H9 (cell line): Measurements from ENCODE around the gene ADAT1. TPM values are rescaled to one million over a fixed set of nuclear protein-coding genes. Genes with fewer than 3 reads are reported as not detected.

Source experiments
- DNase-seq: peaks from one replicate; pipeline ENCODE4 v3.0.0-alpha.2; 2017
- H2AFZ ChIP-seq: one replicate; pipeline ENCODE4 v1.6.1; 2013; ENCODE audit warnings: mild to moderate bottlenecking, low read length, control low read depth, moderate library complexity
- H2AK5ac ChIP-seq: 2 replicates; pipeline ENCODE4 v1.6.1; 2013; ENCODE audit warnings: low read length, control low read depth, mixed read lengths; ENCODE audit not compliant: insufficient read length
- H2BK120ac ChIP-seq: one replicate; pipeline ENCODE4 v1.6.1; 2013; ENCODE audit warnings: low read depth, mild to moderate bottlenecking, low read length, control low read depth, inconsistent platforms; ENCODE audit not compliant: poor library complexity, severe bottlenecking
- H2BK12ac ChIP-seq: 2 replicates; pipeline ENCODE4 v1.6.1; 2013; ENCODE audit warnings: low read length, control low read depth, mixed read lengths, low read depth; ENCODE audit not compliant: insufficient read length
- H2BK15ac ChIP-seq: 2 replicates; pipeline ENCODE4 v1.6.1; 2013; ENCODE audit warnings: low read depth, low read length, control low read depth
- H2BK20ac ChIP-seq: one replicate; pipeline ENCODE4 v1.6.1; 2013; ENCODE audit warnings: low read depth, mild to moderate bottlenecking, low read length, control low read depth, inconsistent platforms; ENCODE audit not compliant: poor library complexity, severe bottlenecking
- H2BK5ac ChIP-seq: 2 replicates; pipeline ENCODE4 v1.6.1; 2013; ENCODE audit warnings: low read length, control low read depth, mixed read lengths; ENCODE audit not compliant: insufficient read length
- H3K14ac ChIP-seq: 2 replicates; pipeline ENCODE4 v1.6.1; 2013; ENCODE audit warnings: low read length, control low read depth; ENCODE audit not compliant: insufficient read depth
- H3K18ac ChIP-seq: 2 replicates; pipeline ENCODE4 v1.6.1; 2013; ENCODE audit warnings: low read depth, mild to moderate bottlenecking, mixed read lengths, low read length, control low read depth; ENCODE audit not compliant: insufficient read length
- H3K23ac ChIP-seq: 2 replicates; pipeline ENCODE4 v1.6.1; 2013; ENCODE audit warnings: low read length, control low read depth, mixed read lengths, low read depth; ENCODE audit not compliant: insufficient read length
- H3K23me2 ChIP-seq: 2 replicates; pipeline ENCODE4 v1.6.1; 2013; ENCODE audit warnings: low read depth, mild to moderate bottlenecking, mixed read lengths, low read length, control low read depth; ENCODE audit not compliant: insufficient read length, poor library complexity, severe bottlenecking
- H3K27ac ChIP-seq: 2 replicates; pipeline ENCODE4 v1.5.1; 2013; ENCODE audit warnings: low read length, control low read depth, mixed read lengths, low read depth; ENCODE audit not compliant: insufficient read length
- H3K27me3 ChIP-seq: 2 replicates; pipeline ENCODE4 v1.6.1; 2013; ENCODE audit warnings: low read length, control low read depth, inconsistent platforms; ENCODE audit not compliant: insufficient read depth
- H3K4ac ChIP-seq: 2 replicates; pipeline ENCODE4 v1.6.1; 2013; ENCODE audit warnings: low read depth, mild to moderate bottlenecking, control low read depth, inconsistent platforms, low read length, moderate library complexity
- H3K4me1 ChIP-seq: 2 replicates; pipeline ENCODE4 v1.6.1; 2013; ENCODE audit warnings: low read length, control low read depth, inconsistent platforms; ENCODE audit not compliant: insufficient read depth
- H3K4me2 ChIP-seq: 2 replicates; pipeline ENCODE4 v1.6.1; 2013; ENCODE audit warnings: low read length, control low read depth, mixed read lengths; ENCODE audit not compliant: insufficient read length, insufficient read depth
- H3K56ac ChIP-seq: 2 replicates; pipeline ENCODE4 v1.6.1; 2013; ENCODE audit warnings: low read depth, mild to moderate bottlenecking, mixed read lengths, low read length, control low read depth; ENCODE audit not compliant: insufficient read length
- H3K79me1 ChIP-seq: 2 replicates; pipeline ENCODE4 v1.6.1; 2013; ENCODE audit warnings: low read depth, mild to moderate bottlenecking, moderate library complexity, low read length, control low read depth, inconsistent platforms; ENCODE audit not compliant: insufficient read depth, poor library complexity, severe bottlenecking
- H3K79me2 ChIP-seq: 2 replicates; pipeline ENCODE4 v1.6.1; 2013; ENCODE audit warnings: low read length, control low read depth, inconsistent platforms; ENCODE audit not compliant: insufficient read depth
- H3K9ac ChIP-seq: 2 replicates; pipeline ENCODE4 v1.6.1; 2013; ENCODE audit warnings: low read length, control low read depth, mixed read lengths; ENCODE audit not compliant: insufficient read length; ENCODE audit errors: extremely low read depth
- H3K9me3 ChIP-seq: one replicate; pipeline ENCODE4 v1.6.1; 2013; ENCODE audit warnings: low read depth, low read length, inconsistent platforms; ENCODE audit not compliant: control insufficient read depth
- H3T11ph ChIP-seq: one replicate; pipeline ENCODE4 v1.6.1; 2013; ENCODE audit warnings: mild to moderate bottlenecking, low read length, control low read depth, inconsistent platforms
- H4K20me1 ChIP-seq: one replicate; pipeline ENCODE4 v1.6.1; 2013; ENCODE audit not compliant: control insufficient read depth, insufficient read length, insufficient read depth
- H4K5ac ChIP-seq: 2 replicates; pipeline ENCODE4 v1.6.1; 2013; ENCODE audit warnings: low read depth, mild to moderate bottlenecking, mixed read lengths, low read length, control low read depth; ENCODE audit not compliant: insufficient read length
- H4K8ac ChIP-seq: replicated peaks from 2 replicates; pipeline ENCODE4 v1.6.1; 2013; ENCODE audit warnings: low read length, control low read depth, mixed read lengths, low read depth; ENCODE audit not compliant: insufficient read length
- H4K91ac ChIP-seq: 2 replicates; pipeline ENCODE4 v1.6.1; 2013; ENCODE audit warnings: low read depth, mild to moderate bottlenecking, moderate library complexity, mixed read lengths, low read length, control low read depth; ENCODE audit not compliant: insufficient read length
- H3K27ac Mint-ChIP-seq, 3 experiments: 2 replicates in 2 of 3; 3 replicates in 1 of 3; pipeline ENCODE4 v1.8.0; 2020 to 2021; ENCODE audit warnings: mixed read lengths in 3 of 3, mild to moderate bottlenecking in 1 of 3, moderate library complexity in 1 of 3
- H3K27me3 Mint-ChIP-seq: 2 replicates; pipeline ENCODE4 v1.8.0; 2021; ENCODE audit warnings: low read depth, mild to moderate bottlenecking, moderate library complexity, mixed read lengths
- H3K36me3 Mint-ChIP-seq, 3 experiments: 2 replicates in 2 of 3; 3 replicates in 1 of 3; pipeline ENCODE4 v1.8.0; 2020 to 2021; ENCODE audit warnings: low read depth in 3 of 3, mixed read lengths in 3 of 3; ENCODE audit not compliant: insufficient read depth in 1 of 3
- H3K4me1 Mint-ChIP-seq, 2 experiments: 2 replicates each; pipeline ENCODE4 v1.8.0; 2020; ENCODE audit warnings: mixed read lengths in 2 of 2
- H3K4me3 Mint-ChIP-seq, 2 experiments: 2 replicates in 1 of 2; 3 replicates in 1 of 2; pipeline ENCODE4 v1.8.0; 2020 to 2021; ENCODE audit warnings: mild to moderate bottlenecking in 2 of 2, mixed read lengths in 2 of 2, moderate library complexity in 1 of 2
- H3K9me3 Mint-ChIP-seq, 2 experiments: 2 replicates in 1 of 2; 3 replicates in 1 of 2; pipeline ENCODE4 v1.8.0; 2020; ENCODE audit warnings: mild to moderate bottlenecking in 2 of 2, mixed read lengths in 2 of 2, moderate library complexity in 1 of 2
- CTCF ChIP-seq: fragments of 200-600 bp; sonication (generic); conservative IDR thresholded peaks from 3 replicates; pipeline ENCODE4 v1.8.0; 2021; ENCODE audit warnings: antibody characterized with exemption, mild to moderate bottlenecking
- WGBS: extraction: QIAGEN DNeasy Blood & Tissue Kit; methylation state at CpG from one replicate; pipeline ENCODE4 v1.1.7; 2013; ENCODE audit warnings: missing lambda C conversion rate, low lambda C conversion rate, mixed read lengths; ENCODE audit not compliant: insufficient read length; ENCODE audit errors: extremely low coverage; 5-methylcytosine and 5-hydroxymethylcytosine counted together
- total RNA-seq: library from RNA; stranded (reverse); gene quantifications from 2 replicates; pipeline ENCODE4 v1.2.1, GENCODE V29; 2021

Gene ADAT1
- total RNA-seq, 1 experiment from 2014 or later = 54.2 TPM

- Mint-ChIP-seq H3K4me3 (0 out of 5 replicates have a peak overlapping the region, but pooled peaks of 1 of the 2 experiments have one; percentile 0), H3K27me3 (peaks cover 4% of the 10 kb centered on the region), H3K27ac (no peak overlapping the region), H3K9me3 (no peaks in the 10 kb centered on the region), H3K36me3 (no peaks in the 10 kb centered on the region), H3K4me1 (peaks cover 27 to 34% of the 10 kb centered on the region in 2 experiments)
- H3K14ac ChIP-seq = no peak overlapping the region
- no peak for TF ChIP-seq CTCF
- no peaks in the 10 kb centered on the region for H3K9me3 ChIP-seq
- H4K20me1 ChIP-seq = no peaks in the 10 kb centered on the region
- no CpG with 5 or more reads among the region's 2 CpGs for WGBS
- H2AK5ac ChIP-seq = no peak overlapping the region
- no peak overlapping the region for H2BK5ac ChIP-seq
- peaks cover 7% of the 10 kb centered on the region; the same call in 1 of the 2 replicates for H3K4me1 ChIP-seq
- no peaks in the 10 kb centered on the region for H3K27me3 ChIP-seq
- H3K79me1 ChIP-seq = no peaks in the 10 kb centered on the region
- H3K23me2 ChIP-seq = peaks cover 8% of the 10 kb centered on the region
- H2AFZ ChIP-seq = no peak overlapping the region
- H2BK12ac ChIP-seq = no peak overlapping the region
- H3K4me2 ChIP-seq = no peak overlapping the region
- H2BK20ac ChIP-seq = no peak overlapping the region
- H2BK120ac ChIP-seq = no peak overlapping the region
- H3T11ph ChIP-seq = no peak overlapping the region
- H4K91ac ChIP-seq = no peak overlapping the region
- no peak overlapping the region for H3K56ac ChIP-seq
- no peak overlapping the region for H3K9ac ChIP-seq
- no peak overlapping the region for H3K18ac ChIP-seq
- H4K8ac ChIP-seq = no peak overlapping the region
- H3K79me2 ChIP-seq = no peaks in the 10 kb centered on the region
- no peak overlapping the region for H3K27ac ChIP-seq
- no peak overlapping the region for H2BK15ac ChIP-seq
- H3K4ac ChIP-seq = no peak overlapping the region
- no peak overlapping the region for H3K23ac ChIP-seq
- no peak for DNase-seq
- H4K5ac ChIP-seq = no peak overlapping the region
Measured at GRCh38 chr16:75558846-75559401, 64.2 kb downstream of the ADAT1 start.
